Activated T-helper 1 cell treated with anti-CD3 and anti-CD28 coated beads, Interleukin-2, amount 50 U/mL, for 16 hours (primary cell): ENCODE measurements around the gene PFKP.

Experiments used
- DNase-seq, 2 donors: peaks; one replicate each; pipeline ENCODE4 v3.0.0-alpha.2; 2020; ENCODE audit warnings: low read depth in 1 of 2, low spot score in 1 of 2

The PFKP gene

DNA sequence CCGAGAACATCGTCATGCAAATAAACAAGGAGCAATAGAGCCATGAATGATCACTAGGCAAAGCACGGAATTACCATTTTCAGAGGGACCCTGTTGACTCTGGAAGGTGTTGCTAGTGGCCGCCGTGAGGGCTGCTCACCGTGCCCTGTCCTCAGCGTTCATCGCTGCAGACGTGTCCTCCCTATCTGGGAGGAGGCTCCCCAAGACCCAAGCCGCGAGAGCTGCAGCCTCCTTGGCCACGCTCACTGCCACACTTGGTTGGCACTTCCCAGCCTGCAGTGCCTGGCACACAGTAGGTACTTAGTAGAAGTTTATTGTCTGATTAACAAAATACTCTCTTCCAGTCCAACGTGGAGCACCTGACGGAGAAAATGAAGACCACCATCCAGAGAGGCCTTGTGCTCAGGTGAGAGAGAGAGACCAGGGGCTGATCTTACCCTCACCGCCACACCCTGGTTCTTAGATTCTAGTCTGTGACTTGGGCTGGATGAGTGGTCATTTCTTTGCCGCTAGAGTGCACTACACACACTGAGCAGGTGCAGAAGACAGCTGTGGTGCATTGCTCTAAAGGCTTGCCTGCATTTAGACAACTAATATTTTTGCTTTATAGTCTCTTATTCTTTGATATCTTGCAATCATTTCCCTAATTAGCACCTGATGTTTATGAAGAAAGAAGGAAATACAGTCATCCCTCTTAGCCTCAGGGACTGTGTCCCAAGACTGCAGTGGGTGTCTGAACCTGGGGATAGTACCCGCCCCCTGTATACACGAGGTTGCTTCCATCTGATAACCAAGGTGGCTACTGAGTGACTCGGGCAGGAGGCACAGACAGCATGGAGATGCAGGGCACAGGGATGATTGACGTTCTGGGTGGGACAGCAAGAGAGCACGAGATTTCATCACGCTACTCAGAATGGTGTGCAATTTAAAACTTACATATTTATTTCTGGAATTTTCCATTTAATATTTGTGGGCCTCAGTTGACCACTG is 65.0 kb downstream of the PFKP start:
- DNase-seq, result no peak

DNA sequence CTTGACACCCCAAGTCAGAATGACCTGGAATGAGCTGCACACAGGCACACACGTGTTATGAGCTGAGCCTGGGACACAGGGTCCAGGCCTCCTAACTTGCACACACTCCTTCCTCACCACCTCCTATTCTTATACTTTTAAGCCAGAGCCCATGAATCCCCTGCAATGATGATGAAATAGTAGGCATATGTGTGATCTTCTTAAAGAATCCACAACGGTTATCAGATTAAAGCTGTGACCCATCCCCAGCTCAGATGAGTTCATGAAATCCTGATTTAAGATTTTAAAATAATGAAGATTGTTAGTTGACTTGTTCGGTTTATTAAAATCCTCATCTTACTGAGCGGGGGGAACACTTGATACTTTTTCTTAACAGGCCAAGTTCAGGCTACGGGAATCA is 66.6 kb downstream of the PFKP start:
- no peak for DNase-seq

DNA sequence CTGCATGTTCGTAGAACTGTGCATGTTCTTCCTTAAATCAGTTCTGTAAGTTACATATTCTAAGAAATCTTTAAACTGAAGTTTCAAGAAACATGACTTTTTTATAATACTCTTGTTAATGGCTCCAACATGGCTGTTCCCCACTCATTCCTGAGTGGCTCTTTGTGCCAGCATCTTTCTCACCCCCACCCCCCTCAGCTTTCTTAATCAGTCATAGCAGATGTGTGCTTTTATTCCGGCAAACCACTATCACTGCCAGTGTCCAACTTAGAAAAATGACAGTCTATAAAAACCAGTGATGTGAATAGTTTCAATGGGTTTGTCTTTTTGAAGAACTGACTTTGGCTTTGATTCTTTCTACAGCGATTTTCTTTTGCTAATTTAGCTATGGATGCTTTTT is 67.7 kb downstream of the PFKP start:
- no peak for DNase-seq

DNA sequence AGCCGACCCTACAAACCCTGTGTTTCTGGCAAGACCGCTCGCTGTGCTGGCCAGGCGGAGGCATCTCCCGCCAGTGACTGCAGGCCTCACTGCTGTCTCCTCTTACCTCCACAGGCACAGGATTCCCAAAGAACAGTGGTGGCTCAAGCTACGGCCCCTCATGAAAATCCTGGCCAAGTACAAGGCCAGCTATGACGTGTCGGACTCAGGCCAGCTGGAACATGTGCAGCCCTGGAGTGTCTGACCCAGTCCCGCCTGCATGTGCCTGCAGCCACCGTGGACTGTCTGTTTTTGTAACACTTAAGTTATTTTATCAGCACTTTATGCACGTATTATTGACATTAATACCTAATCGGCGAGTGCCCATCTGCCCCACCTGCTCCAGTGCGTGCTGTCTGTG is 69.0 kb downstream of the PFKP start:
- no peak for DNase-seq

DNA sequence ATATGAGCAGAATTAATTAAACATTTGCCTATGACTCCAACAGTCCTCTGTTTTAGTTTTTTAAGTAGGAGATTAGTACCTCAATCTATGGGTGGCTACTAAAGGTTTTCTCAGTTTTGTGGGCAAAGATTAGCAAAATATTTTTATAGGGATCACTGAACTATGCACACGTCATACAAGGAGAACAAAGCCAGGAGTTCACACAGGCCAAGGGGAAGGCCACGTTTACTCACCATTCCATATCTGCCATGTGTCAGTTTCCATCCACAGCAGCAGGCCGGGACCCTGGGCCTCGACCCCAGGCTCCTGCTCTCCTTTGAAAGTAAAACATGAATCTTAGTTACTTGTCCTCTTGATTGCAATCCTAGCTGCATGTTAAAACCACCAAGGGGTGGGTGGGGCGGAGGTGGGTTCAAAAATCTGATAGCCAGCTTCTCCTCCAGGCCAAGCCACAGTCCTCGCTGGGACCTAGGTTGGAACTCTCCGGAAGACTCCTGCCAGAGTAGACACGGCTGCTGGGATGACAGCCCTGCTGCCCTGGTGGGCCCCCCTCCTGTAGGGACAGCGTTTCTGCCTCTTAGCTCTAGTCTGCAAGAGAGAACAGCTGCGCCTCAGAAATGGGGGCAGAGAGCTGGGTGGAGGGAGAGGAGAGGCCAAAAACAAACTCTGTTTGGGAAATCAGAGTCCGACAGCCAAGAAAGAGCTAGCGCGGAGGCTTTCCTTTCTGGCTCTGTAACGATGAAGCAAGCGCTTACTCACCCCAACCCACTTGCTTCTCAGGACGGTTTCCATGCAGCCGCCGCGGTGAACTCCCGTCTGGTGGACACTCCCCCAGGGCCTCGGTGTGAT is 69.6 kb downstream of the PFKP start:
- no peak for DNase-seq

DNA sequence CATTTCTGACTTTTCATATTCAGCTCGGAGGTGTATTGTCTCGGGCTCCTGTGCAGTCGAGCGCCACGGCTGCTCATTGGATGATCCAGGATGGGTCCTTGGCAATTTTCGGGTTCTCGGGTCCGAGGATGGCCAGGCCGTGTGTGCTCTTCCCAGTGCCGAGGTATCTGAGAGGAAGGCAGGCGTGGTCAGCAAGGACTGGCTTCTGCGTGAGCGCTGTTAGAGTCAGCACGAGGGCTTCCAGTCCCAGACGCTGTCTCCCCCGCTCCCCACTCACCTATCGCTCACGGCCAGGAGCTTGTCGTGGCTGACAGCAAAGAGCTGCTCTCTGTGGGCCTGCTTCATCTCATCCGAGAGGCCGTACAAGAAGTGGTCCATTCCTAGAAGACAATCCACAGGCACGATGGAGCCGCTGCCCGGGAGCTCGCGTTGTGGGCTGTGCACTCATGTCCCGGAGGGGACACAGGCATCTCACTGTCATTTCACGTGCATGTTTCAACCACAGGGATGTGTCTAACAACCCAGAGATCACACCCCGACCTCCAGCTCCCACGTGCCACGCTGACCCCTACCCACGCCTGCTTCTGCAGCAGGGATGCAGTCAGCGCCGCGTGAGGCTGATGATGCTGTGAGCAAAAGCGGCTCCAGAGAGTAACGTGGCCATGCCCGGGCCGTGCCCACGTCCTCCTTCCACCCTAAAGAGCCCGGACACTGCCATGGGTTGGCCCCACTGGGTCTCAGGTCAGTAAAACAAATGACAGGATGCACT is 70.8 kb downstream of the PFKP start:
- DNase-seq, result no peak

DNA sequence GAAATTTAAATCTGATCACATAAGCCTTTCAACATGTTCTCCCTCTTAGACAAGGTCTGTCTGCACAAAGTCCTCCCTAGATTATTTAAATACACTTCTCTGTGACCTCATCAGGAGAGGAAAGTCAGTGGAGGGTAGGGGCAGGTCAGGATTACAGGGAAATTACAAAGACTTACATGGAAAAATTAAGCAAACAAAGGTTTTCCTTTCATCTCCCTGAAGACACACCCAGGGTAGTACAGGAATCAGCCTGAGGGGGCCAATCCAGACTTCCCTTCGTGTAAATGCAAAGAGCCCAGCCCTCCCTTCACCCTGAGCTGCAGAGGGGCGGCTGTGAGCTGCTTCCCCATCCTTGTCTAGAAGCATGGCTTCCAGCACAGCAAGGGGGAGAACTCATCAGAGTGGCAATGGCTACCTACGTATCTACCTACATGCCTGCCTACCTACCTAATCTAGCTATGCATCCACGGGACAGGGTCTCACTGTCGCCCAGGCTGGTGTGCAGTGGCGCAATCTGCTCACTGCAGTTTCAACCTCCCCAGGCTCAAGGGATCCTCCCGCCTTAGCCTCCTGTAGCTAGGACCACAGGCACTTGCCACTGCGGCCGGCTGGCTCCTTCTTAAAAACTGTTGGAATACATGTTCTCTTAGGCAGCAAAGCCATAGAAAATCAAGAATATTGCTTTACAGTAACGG is 72.0 kb downstream of the PFKP start:
- DNase-seq, result no peak

DNA sequence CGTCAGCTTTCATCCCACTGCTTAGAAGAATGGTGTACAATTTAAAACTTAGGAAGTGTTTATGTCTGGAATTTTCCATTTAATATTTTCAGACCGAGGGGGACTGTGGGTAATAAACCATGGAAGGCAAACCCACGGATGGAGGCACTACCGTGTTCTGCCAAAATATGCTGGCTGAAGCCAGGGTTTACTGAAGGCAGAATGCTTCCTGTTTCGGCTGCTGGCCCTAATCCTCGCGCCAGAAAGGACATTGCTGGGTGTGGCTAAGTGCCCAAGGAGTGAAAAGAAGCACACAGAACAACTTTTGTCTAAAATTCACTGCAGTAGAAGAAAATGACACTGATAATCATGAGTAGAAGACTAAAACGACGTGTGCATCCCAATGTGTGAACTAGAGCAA is 72.9 kb downstream of the PFKP start:
- no peak for DNase-seq

DNA sequence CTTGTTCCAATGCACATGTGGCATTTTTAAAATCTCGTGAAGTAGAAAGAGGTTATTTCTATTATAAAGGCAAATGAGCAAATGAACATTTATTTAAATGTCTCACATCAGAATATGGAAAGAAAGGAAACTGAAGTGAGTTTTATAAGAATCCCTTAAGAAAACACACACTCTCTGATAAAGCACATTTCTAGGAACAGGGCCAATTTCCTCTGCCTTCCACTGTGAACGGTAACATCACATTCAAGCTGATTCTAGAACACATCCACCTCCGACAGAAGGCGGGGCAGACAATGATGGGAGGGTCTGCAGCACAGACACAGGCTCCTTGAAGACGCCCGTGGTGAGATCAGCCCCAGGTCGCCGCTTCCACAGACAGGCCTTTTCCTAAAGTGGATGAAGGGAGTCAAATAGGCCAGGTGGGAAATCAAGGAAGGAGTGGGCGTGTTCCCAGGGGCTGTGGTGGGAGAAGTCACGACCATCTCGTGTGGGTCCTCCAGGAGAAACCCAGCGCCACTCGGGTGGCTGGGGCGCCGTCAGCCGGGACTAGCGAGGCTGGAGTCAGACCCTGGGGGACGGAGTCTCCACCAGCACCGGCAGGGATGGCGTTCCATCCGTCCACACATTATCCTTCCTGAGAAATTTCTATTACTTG is 74.1 kb downstream of the PFKP start:
- DNase-seq, result no peak

DNA sequence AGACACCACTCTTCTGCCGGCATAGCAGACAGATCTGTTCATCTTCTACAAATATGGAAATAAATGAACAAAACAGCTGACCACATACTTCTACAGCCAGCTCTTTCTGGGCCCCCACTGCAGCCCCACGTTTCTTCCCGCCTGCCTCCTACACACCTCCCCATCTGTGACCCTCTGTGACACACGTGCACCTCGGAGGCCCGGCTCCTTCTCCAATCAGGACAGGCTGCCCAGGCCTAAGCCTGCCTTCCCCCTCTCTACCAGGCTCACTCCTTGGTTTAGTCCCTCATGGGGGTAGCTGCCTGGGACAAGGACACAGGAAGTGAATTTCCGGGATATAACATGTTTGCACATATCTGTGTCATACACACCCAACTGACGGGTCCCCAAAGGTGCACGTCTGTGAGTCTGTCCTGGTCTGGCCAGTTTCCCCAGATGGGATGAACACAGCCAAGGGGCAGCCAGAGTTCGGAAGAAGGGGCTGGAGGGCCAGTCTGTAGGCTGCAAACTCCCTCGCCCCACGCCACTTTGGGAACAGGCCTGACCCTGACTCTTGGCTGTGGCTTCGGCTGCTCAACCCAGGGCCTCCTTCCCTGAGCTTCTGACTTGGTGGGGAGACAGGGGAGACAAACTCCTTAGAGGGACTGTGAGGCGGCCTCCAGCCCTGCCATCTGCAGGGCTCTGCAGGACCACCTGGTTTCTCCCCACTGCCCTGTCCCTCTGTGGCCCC is 75.0 kb downstream of the PFKP start:
- DNase-seq, result no peak

DNA sequence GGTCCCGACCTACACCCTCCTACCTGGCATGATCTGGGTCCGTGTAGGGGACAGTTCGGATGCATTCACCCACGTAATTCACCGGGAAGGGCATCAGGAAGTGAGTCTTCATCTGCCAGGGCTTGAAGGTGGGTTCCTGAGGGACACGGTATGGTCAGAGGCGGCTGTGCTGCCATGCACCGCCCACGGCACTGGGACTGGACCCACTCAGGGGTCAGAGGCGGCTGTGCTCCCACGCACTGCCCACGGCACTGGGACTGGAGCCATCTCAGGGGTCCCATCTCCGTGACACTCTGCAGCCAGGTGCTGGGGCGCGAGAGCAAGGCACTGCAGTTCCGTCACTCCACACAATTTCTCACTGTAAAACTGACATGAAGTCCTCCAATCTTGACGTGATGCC is 76.0 kb downstream of the PFKP start:
- no peak for DNase-seq

DNA sequence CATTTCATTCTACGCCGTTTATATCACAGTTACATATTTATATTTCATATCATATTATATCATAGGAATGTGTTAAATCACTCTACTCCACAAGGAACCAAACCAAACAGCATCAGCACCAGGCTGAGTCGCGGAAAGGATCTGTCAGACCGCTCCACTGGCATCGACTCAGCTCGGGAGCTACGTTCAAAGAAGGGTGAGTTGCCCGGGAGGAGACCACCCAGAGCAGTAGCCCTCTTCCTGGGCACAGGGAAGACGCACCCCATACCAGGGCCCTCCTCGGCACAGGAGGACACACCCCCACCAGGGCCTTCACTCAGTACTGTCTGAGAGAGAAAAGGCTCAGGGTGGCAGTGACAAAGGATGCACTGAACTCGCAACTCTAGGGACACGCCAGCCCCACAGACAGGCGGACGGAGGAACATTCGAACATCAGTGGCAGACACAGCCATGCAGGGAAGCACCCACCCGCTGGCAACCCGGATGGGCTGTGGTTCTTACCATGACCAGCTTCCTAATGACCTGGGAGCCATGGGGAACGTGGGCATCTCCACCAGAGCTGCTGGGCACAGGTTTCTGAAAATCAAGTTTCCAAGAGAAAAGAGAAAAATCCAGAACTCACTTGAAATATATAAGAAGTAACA is 76.6 kb downstream of the PFKP start:
- no peak for DNase-seq

DNA sequence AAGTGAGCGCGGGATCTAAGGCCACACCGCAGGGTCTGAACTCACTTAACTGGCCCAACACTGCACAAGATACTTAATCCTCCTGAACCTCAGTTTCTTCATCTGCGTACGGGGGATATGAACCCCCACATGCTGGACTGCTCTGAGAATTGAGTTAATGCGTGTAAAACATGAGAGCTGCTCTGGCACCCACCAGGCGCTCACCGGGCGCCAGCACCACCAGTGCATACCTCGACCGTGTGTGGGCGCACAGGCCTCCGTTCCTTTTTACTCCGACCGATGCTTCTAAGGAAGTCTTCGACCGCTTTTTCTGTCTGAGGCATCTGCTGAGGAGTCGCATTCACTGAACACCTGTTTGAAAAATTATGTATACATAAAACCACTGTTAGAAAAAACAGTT is 78.0 kb downstream of the PFKP start:
- DNase-seq, result no peak

DNA sequence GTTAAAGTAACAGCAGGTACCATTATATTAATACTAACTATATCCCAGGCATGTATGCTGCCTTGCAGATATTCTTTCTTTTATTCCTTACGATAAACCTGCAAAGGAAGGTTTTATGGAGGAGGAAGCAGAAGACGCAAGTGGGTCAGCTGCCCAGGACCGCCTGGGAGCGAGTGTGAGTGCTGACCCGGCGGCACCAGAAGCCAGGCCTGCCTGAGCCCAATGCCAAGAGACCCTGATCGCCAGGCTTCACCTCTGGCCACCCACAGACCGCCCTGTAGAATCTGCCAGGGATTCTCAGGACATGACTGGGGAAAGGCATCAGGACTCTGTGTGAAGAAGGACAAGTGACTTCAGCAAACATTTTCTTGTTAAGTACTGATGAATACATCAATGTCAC is 78.9 kb downstream of the PFKP start:
- no peak for DNase-seq

DNA sequence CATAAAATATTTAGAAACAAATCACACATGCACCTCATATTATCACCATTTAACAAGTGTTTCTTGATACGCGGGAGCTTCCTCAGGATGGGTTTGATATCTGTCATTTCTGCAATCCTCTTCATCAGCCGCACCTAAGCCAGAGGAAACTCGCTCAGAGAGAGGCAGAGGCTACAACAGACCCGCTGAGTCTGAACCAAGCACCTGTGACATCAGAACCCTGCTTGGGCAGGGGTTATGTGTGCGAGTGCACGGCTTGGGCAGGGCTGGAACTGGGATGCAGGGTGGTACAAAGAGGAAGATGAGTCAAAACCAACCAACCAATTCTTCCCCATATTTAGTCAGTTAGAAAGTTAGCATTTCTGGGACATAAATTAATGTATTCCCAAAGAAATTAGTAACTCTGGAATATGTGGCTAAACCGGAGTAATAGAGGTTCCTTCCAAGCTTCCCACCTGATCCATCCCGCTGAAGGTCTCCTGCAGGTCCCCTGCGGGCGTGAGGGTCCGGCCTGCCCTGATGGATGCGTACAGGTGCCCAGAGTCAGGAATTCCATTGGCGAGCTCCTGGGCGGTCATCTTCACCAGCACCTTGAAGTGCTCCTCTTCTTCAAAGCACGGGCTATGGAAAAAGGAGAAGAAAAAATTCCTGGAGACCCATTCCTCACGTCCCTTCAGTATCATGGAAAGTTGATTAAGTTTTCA is 79.9 kb downstream of the PFKP start:
- no peak for DNase-seq

DNA sequence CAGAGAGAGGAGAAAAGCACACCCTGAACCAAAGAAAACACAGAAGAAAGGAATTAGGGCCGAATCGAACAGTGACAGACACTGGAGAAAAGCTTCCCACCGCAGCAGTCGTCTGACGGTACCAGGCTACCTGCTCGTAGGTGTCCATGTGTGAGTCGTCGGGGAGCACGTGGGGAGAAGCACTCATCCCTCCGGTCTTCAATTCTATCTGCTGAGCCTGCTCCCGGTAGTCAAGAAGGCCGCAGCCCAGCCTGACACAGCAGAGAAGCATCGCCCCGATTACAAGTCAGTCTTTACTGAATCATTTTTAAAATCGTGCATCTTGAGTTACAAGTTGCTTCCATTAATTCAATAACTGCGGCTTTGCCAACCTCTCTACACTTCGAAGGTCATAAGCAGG is 80.7 kb downstream of the PFKP start:
- DNase-seq, result no peak

DNA sequence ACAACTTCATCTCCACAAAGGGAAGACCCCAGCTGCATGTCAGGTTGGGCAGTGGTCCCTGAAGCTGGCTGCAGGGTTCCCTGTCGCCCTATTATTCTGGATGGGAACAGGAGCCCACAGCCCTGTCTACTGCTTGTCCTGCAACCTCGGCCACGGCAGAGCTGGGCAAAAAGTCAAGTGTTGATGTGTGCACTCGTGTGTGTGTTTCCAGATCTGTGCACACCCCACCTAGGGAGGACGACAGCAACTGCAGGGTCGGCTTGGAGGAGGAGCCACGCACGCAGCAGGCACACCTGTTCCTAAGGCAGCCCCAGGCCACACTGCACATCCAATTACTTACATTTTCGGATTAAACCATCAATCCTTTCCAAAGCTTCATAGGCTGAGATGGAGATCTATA is 81.6 kb downstream of the PFKP start:
- no peak for DNase-seq

DNA sequence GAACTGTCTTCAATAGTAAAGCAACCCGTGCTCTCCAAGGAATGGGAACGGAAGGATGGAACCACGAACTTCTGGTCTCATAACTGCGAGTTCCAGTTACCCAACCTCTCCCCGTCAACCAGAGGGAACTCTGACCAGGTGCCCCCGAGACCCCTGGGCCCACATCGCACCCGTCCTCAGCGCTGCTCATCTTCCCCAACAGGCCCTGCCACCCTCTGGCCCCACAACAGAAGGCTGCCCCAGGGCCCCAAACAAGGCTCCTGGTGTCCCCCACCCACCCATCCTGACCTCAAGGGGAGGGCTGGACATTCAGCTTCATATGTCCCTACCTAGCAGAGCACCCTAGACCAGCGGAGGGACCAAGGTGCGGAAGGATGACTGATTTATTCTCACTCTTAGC is 82.6 kb downstream of the PFKP start:
- no peak for DNase-seq

DNA sequence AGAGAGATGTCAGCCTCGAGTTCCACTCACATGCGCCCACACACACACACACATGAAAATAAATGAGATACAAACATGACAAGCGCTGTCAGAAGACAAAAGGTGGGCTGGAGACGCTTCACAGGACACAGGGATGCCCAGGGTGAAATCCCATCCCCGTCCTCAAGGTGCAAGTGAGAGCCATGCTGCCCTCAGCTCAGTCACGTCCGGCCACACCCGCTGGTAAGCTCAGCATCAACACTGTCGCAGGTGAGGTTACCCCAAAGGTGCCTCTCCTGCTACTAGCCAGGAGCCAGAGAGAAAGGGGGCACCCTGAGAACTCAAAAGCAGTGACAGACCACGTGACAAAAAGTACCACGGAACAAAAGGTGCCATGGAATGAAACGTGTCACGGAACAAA is 83.0 kb downstream of the PFKP start:
- no peak for DNase-seq
